ENCODE data around the gene LYST.

GRCh38 chr1:235742914-235743599 lies 123.6 kb downstream of the LYST start:
- TF ChIP-seq PKNOX1 (IDR thresholded peaks at IDR 0.05), result peak; percentile 58
- no peak for TF ChIP-seq L3MBTL2 (conservative IDR thresholded peaks at IDR 0.05)
- no peak for TF ChIP-seq BHLHE40 (IDR thresholded peaks at IDR 0.05; ENCODE audit: borderline replicate concordance)
- no peak for TF ChIP-seq LEF1 (IDR thresholded peaks at IDR 0.05; ENCODE audit: borderline replicate concordance)
- no peak for TF ChIP-seq ARNT (IDR thresholded peaks at IDR 0.05)
- TF ChIP-seq FOXA1 (IDR thresholded peaks at IDR 0.05), result no peak
- TF ChIP-seq CTBP1 (IDR thresholded peaks at IDR 0.05; ENCODE audit: borderline replicate concordance), result no peak
- TF ChIP-seq SP1 (IDR thresholded peaks at IDR 0.05), result no peak
- no peak for TF ChIP-seq HDGF (IDR thresholded peaks at IDR 0.05; ENCODE audit: borderline replicate concordance)
- TF ChIP-seq TARDBP (IDR thresholded peaks at IDR 0.05), result no peak
- TF ChIP-seq ZNF384 (IDR thresholded peaks at IDR 0.05), result no peak
- TF ChIP-seq ELF4 (IDR thresholded peaks at IDR 0.05), result no peak
